H9 (cell line): ENCODE results near the gene PNPLA7. TPM values are rescaled to one million over a fixed set of nuclear protein-coding genes. Genes with fewer than 3 reads are reported as not detected.

ENCODE experiments used
- DNase-seq: peaks from one replicate; pipeline ENCODE4 v3.0.0-alpha.2; 2017
- H2AFZ ChIP-seq: one replicate; pipeline ENCODE4 v1.6.1; 2013; ENCODE audit warnings: mild to moderate bottlenecking, low read length, control low read depth, moderate library complexity
- H2AK5ac ChIP-seq: 2 replicates; pipeline ENCODE4 v1.6.1; 2013; ENCODE audit warnings: low read length, control low read depth, mixed read lengths; ENCODE audit not compliant: insufficient read length
- H2BK120ac ChIP-seq: one replicate; pipeline ENCODE4 v1.6.1; 2013; ENCODE audit warnings: low read depth, mild to moderate bottlenecking, low read length, control low read depth, inconsistent platforms; ENCODE audit not compliant: poor library complexity, severe bottlenecking
- H2BK12ac ChIP-seq: 2 replicates; pipeline ENCODE4 v1.6.1; 2013; ENCODE audit warnings: low read length, control low read depth, mixed read lengths, low read depth; ENCODE audit not compliant: insufficient read length
- H2BK15ac ChIP-seq: 2 replicates; pipeline ENCODE4 v1.6.1; 2013; ENCODE audit warnings: low read depth, low read length, control low read depth
- H2BK20ac ChIP-seq: one replicate; pipeline ENCODE4 v1.6.1; 2013; ENCODE audit warnings: low read depth, mild to moderate bottlenecking, low read length, control low read depth, inconsistent platforms; ENCODE audit not compliant: poor library complexity, severe bottlenecking
- H2BK5ac ChIP-seq: 2 replicates; pipeline ENCODE4 v1.6.1; 2013; ENCODE audit warnings: low read length, control low read depth, mixed read lengths; ENCODE audit not compliant: insufficient read length
- H3K14ac ChIP-seq: 2 replicates; pipeline ENCODE4 v1.6.1; 2013; ENCODE audit warnings: low read length, control low read depth; ENCODE audit not compliant: insufficient read depth
- H3K18ac ChIP-seq: 2 replicates; pipeline ENCODE4 v1.6.1; 2013; ENCODE audit warnings: low read depth, mild to moderate bottlenecking, mixed read lengths, low read length, control low read depth; ENCODE audit not compliant: insufficient read length
- H3K23ac ChIP-seq: 2 replicates; pipeline ENCODE4 v1.6.1; 2013; ENCODE audit warnings: low read length, control low read depth, mixed read lengths, low read depth; ENCODE audit not compliant: insufficient read length
- H3K23me2 ChIP-seq: 2 replicates; pipeline ENCODE4 v1.6.1; 2013; ENCODE audit warnings: low read depth, mild to moderate bottlenecking, mixed read lengths, low read length, control low read depth; ENCODE audit not compliant: insufficient read length, poor library complexity, severe bottlenecking
- H3K27ac ChIP-seq: 2 replicates; pipeline ENCODE4 v1.5.1; 2013; ENCODE audit warnings: low read length, control low read depth, mixed read lengths, low read depth; ENCODE audit not compliant: insufficient read length
- H3K27me3 ChIP-seq: 2 replicates; pipeline ENCODE4 v1.6.1; 2013; ENCODE audit warnings: low read length, control low read depth, inconsistent platforms; ENCODE audit not compliant: insufficient read depth
- H3K4ac ChIP-seq: 2 replicates; pipeline ENCODE4 v1.6.1; 2013; ENCODE audit warnings: low read depth, mild to moderate bottlenecking, control low read depth, inconsistent platforms, low read length, moderate library complexity
- H3K4me1 ChIP-seq: 2 replicates; pipeline ENCODE4 v1.6.1; 2013; ENCODE audit warnings: low read length, control low read depth, inconsistent platforms; ENCODE audit not compliant: insufficient read depth
- H3K4me2 ChIP-seq: 2 replicates; pipeline ENCODE4 v1.6.1; 2013; ENCODE audit warnings: low read length, control low read depth, mixed read lengths; ENCODE audit not compliant: insufficient read length, insufficient read depth
- H3K56ac ChIP-seq: 2 replicates; pipeline ENCODE4 v1.6.1; 2013; ENCODE audit warnings: low read depth, mild to moderate bottlenecking, mixed read lengths, low read length, control low read depth; ENCODE audit not compliant: insufficient read length
- H3K79me1 ChIP-seq: 2 replicates; pipeline ENCODE4 v1.6.1; 2013; ENCODE audit warnings: low read depth, mild to moderate bottlenecking, moderate library complexity, low read length, control low read depth, inconsistent platforms; ENCODE audit not compliant: insufficient read depth, poor library complexity, severe bottlenecking
- H3K79me2 ChIP-seq: 2 replicates; pipeline ENCODE4 v1.6.1; 2013; ENCODE audit warnings: low read length, control low read depth, inconsistent platforms; ENCODE audit not compliant: insufficient read depth
- H3K9ac ChIP-seq: 2 replicates; pipeline ENCODE4 v1.6.1; 2013; ENCODE audit warnings: low read length, control low read depth, mixed read lengths; ENCODE audit not compliant: insufficient read length; ENCODE audit errors: extremely low read depth
- H3K9me3 ChIP-seq: one replicate; pipeline ENCODE4 v1.6.1; 2013; ENCODE audit warnings: low read depth, low read length, inconsistent platforms; ENCODE audit not compliant: control insufficient read depth
- H3T11ph ChIP-seq: one replicate; pipeline ENCODE4 v1.6.1; 2013; ENCODE audit warnings: mild to moderate bottlenecking, low read length, control low read depth, inconsistent platforms
- H4K20me1 ChIP-seq: one replicate; pipeline ENCODE4 v1.6.1; 2013; ENCODE audit not compliant: control insufficient read depth, insufficient read length, insufficient read depth
- H4K5ac ChIP-seq: 2 replicates; pipeline ENCODE4 v1.6.1; 2013; ENCODE audit warnings: low read depth, mild to moderate bottlenecking, mixed read lengths, low read length, control low read depth; ENCODE audit not compliant: insufficient read length
- H4K8ac ChIP-seq: replicated peaks from 2 replicates; pipeline ENCODE4 v1.6.1; 2013; ENCODE audit warnings: low read length, control low read depth, mixed read lengths, low read depth; ENCODE audit not compliant: insufficient read length
- H4K91ac ChIP-seq: 2 replicates; pipeline ENCODE4 v1.6.1; 2013; ENCODE audit warnings: low read depth, mild to moderate bottlenecking, moderate library complexity, mixed read lengths, low read length, control low read depth; ENCODE audit not compliant: insufficient read length
- H3K27ac Mint-ChIP-seq, 3 experiments: 2 replicates in 2 of 3; 3 replicates in 1 of 3; pipeline ENCODE4 v1.8.0; 2020 to 2021; ENCODE audit warnings: mixed read lengths in 3 of 3, mild to moderate bottlenecking in 1 of 3, moderate library complexity in 1 of 3
- H3K27me3 Mint-ChIP-seq: 2 replicates; pipeline ENCODE4 v1.8.0; 2021; ENCODE audit warnings: low read depth, mild to moderate bottlenecking, moderate library complexity, mixed read lengths
- H3K36me3 Mint-ChIP-seq, 3 experiments: 2 replicates in 2 of 3; 3 replicates in 1 of 3; pipeline ENCODE4 v1.8.0; 2020 to 2021; ENCODE audit warnings: low read depth in 3 of 3, mixed read lengths in 3 of 3; ENCODE audit not compliant: insufficient read depth in 1 of 3
- H3K4me1 Mint-ChIP-seq, 2 experiments: 2 replicates each; pipeline ENCODE4 v1.8.0; 2020; ENCODE audit warnings: mixed read lengths in 2 of 2
- H3K4me3 Mint-ChIP-seq, 2 experiments: 2 replicates in 1 of 2; 3 replicates in 1 of 2; pipeline ENCODE4 v1.8.0; 2020 to 2021; ENCODE audit warnings: mild to moderate bottlenecking in 2 of 2, mixed read lengths in 2 of 2, moderate library complexity in 1 of 2
- H3K9me3 Mint-ChIP-seq, 2 experiments: 2 replicates in 1 of 2; 3 replicates in 1 of 2; pipeline ENCODE4 v1.8.0; 2020; ENCODE audit warnings: mild to moderate bottlenecking in 2 of 2, mixed read lengths in 2 of 2, moderate library complexity in 1 of 2
- WGBS: extraction: QIAGEN DNeasy Blood & Tissue Kit; methylation state at CpG from one replicate; pipeline ENCODE4 v1.1.7; 2013; ENCODE audit warnings: missing lambda C conversion rate, low lambda C conversion rate, mixed read lengths; ENCODE audit not compliant: insufficient read length; ENCODE audit errors: extremely low coverage; 5-methylcytosine and 5-hydroxymethylcytosine counted together
- total RNA-seq: library from RNA; stranded (reverse); gene quantifications from 2 replicates; pipeline ENCODE4 v1.2.1, GENCODE V29; 2021
- TF ChIP-seq, protein P1 (sequence below): fragments of 200-600 bp; sonication (generic); conservative IDR thresholded peaks from 3 replicates; pipeline ENCODE4 v1.8.0; 2021; ENCODE audit warnings: antibody characterized with exemption, mild to moderate bottlenecking

The PNPLA7 gene
- total RNA-seq, 1 experiment from 2014 or later = 1.8 TPM

GRCh38 chr9:137530331-137530730, 19.9 kb downstream of the PNPLA7 start:
- H3K36me3 Mint-ChIP-seq = peaks cover 2 to 8% (median 5%) of the 10 kb centered on the region in 3 experiments; a peak in 5 of 7 replicates
- no peak overlapping the region; a peak in 1 of 7 replicates for H3K27ac Mint-ChIP-seq
- no peak for DNase-seq
- Histone ChIP-seq H2AK5ac (no peak overlapping the region), H3K79me2 (no peaks in the 10 kb centered on the region), H3K4ac (no peak overlapping the region), H4K5ac (no peak overlapping the region), H2BK120ac (no peak overlapping the region), H4K8ac (no peak overlapping the region), H3K14ac (no peak overlapping the region), H3K18ac (no peak overlapping the region), H3K27ac (no peak overlapping the region), H3K23me2 (no peaks in the 10 kb centered on the region), H3K4me2 (no peak overlapping the region), H3K79me1 (no peaks in the 10 kb centered on the region), H3K56ac (no peak overlapping the region), H4K91ac (no peak overlapping the region), H3K9ac (no peak overlapping the region), H2BK12ac (no peak overlapping the region), H3K27me3 (no peaks in the 10 kb centered on the region), H2BK5ac (no peak overlapping the region), H2BK20ac (no peak overlapping the region), H3K4me1 (no peaks in the 10 kb centered on the region), H2AFZ (no peak overlapping the region), H3K9me3 (no peaks in the 10 kb centered on the region), H4K20me1 (peaks cover 7% of the 10 kb centered on the region), H2BK15ac (no peak overlapping the region), H3K23ac (no peak overlapping the region), H3T11ph (no peak overlapping the region)
- H3K9me3 Mint-ChIP-seq = peaks cover 10 to 20% of the 10 kb centered on the region in 2 experiments
- WGBS = no CpG with 5 or more reads among the region's 5 CpGs
- H3K27me3 Mint-ChIP-seq = peaks cover 5% of the 10 kb centered on the region
- H3K4me3 Mint-ChIP-seq = no peak overlapping the region
- H3K4me1 Mint-ChIP-seq = peaks cover 3 to 8% of the 10 kb centered on the region in 2 experiments
- TF ChIP-seq, protein P1, sequence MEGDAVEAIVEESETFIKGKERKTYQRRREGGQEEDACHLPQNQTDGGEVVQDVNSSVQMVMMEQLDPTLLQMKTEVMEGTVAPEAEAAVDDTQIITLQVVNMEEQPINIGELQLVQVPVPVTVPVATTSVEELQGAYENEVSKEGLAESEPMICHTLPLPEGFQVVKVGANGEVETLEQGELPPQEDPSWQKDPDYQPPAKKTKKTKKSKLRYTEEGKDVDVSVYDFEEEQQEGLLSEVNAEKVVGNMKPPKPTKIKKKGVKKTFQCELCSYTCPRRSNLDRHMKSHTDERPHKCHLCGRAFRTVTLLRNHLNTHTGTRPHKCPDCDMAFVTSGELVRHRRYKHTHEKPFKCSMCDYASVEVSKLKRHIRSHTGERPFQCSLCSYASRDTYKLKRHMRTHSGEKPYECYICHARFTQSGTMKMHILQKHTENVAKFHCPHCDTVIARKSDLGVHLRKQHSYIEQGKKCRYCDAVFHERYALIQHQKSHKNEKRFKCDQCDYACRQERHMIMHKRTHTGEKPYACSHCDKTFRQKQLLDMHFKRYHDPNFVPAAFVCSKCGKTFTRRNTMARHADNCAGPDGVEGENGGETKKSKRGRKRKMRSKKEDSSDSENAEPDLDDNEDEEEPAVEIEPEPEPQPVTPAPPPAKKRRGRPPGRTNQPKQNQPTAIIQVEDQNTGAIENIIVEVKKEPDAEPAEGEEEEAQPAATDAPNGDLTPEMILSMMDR = no peak
